HEK293 (cell line): ENCODE data around the gene SRSF9.

Experiments used
- GLI2 ChIP-seq: fragments of 450-650 bp; formaldehyde crosslinking; IDR thresholded peaks from 2 replicates; pipeline ENCODE4; 2017; ENCODE audit warnings: missing biosample characterization, missing genetic modification characterization, low read depth, borderline replicate concordance
- GLI4 ChIP-seq: fragments of 450-650 bp; formaldehyde crosslinking; IDR thresholded peaks from 2 replicates; pipeline ENCODE4 v1.5.1; 2016; ENCODE audit warnings: missing biosample characterization, missing genetic modification characterization
- GLIS1 ChIP-seq: fragments of 450-650 bp; formaldehyde crosslinking; IDR thresholded peaks from 2 replicates; pipeline ENCODE4 v1.5.1; 2016; ENCODE audit warnings: missing biosample characterization, missing genetic modification characterization
- HOXC10 ChIP-seq: sonication (generic); formaldehyde crosslinking; IDR thresholded peaks from 2 replicates; pipeline ENCODE4 v1.8.1; 2023; ENCODE audit warnings: mild to moderate bottlenecking, missing genetic modification reagents
- KLF16 ChIP-seq: fragments of 450-650 bp; formaldehyde crosslinking; IDR thresholded peaks from 2 replicates; pipeline ENCODE4 v1.5.1; 2017; ENCODE audit warnings: missing biosample characterization, missing genetic modification characterization
- MEIS1 ChIP-seq: sonication (generic); formaldehyde crosslinking; IDR thresholded peaks from 2 replicates; pipeline ENCODE4 v1.8.1; 2022; ENCODE audit warnings: missing genetic modification reagents, mild to moderate bottlenecking, borderline replicate concordance
- MZF1 ChIP-seq: fragments of 450-650 bp; formaldehyde crosslinking; IDR thresholded peaks from 2 replicates; pipeline ENCODE4 v1.5.1; 2017; ENCODE audit warnings: missing biosample characterization, missing genetic modification characterization, borderline replicate concordance
- OVOL3 ChIP-seq: fragments of 450-650 bp; formaldehyde crosslinking; IDR thresholded peaks from 2 replicates; pipeline ENCODE4 v1.5.1; 2016; ENCODE audit warnings: missing biosample characterization, missing genetic modification characterization
- REPIN1 ChIP-seq: fragments of 450-650 bp; formaldehyde crosslinking; IDR thresholded peaks from 2 replicates; pipeline ENCODE4 v1.5.1; 2017; ENCODE audit warnings: missing biosample characterization, missing genetic modification characterization, low read depth
- SCRT1 ChIP-seq: fragments of 450-650 bp; formaldehyde crosslinking; IDR thresholded peaks from 2 replicates; pipeline ENCODE4 v1.5.1; 2016; ENCODE audit warnings: missing biosample characterization, missing genetic modification characterization, borderline replicate concordance
- YY2 ChIP-seq: fragments of 450-650 bp; formaldehyde crosslinking; IDR thresholded peaks from 2 replicates; pipeline ENCODE4 v1.5.1; 2016; ENCODE audit warnings: missing biosample characterization, missing genetic modification characterization
- ZNF114 ChIP-seq: fragments of 450-650 bp; formaldehyde crosslinking; IDR thresholded peaks from 2 replicates; pipeline ENCODE4 v1.5.0; 2017; ENCODE audit warnings: missing biosample characterization, missing genetic modification characterization
- ZNF121 ChIP-seq: fragments of 450-650 bp; formaldehyde crosslinking; IDR thresholded peaks from 2 replicates; pipeline ENCODE4 v1.5.1; 2016; ENCODE audit warnings: missing biosample characterization, missing genetic modification characterization
- ZNF214 ChIP-seq: fragments of 450-650 bp; formaldehyde crosslinking; IDR thresholded peaks from 2 replicates; pipeline ENCODE4 v1.5.1; 2017; ENCODE audit warnings: missing biosample characterization, mild to moderate bottlenecking, missing genetic modification characterization, borderline replicate concordance
- ZNF239 ChIP-seq: fragments of 450-650 bp; formaldehyde crosslinking; IDR thresholded peaks from 2 replicates; pipeline ENCODE4 v1.5.1; 2016; ENCODE audit warnings: missing biosample characterization, missing genetic modification characterization
- ZNF37A ChIP-seq: fragments of 450-650 bp; IDR thresholded peaks from 2 replicates; pipeline ENCODE4 v1.5.1; 2018; ENCODE audit warnings: missing biosample characterization, missing genetic modification characterization
- ZNF426 ChIP-seq: fragments of 450-650 bp; formaldehyde crosslinking; IDR thresholded peaks from 2 replicates; pipeline ENCODE4 v1.5.1; 2017; ENCODE audit warnings: missing biosample characterization, missing genetic modification characterization, mild to moderate bottlenecking, inconsistent platforms, moderate library complexity
- ZNF48 ChIP-seq: fragments of 450-650 bp; formaldehyde crosslinking; IDR thresholded peaks from 2 replicates; pipeline ENCODE4 v1.5.1; 2016; ENCODE audit warnings: missing biosample characterization, missing genetic modification characterization
- ZNF514 ChIP-seq: fragments of 450-650 bp; formaldehyde crosslinking; IDR thresholded peaks from 2 replicates; pipeline ENCODE4 v1.5.1; 2016; ENCODE audit warnings: missing biosample characterization, missing genetic modification characterization
- ZNF518A ChIP-seq: fragments of 450-650 bp; formaldehyde crosslinking; conservative IDR thresholded peaks from 2 replicates; pipeline ENCODE4 v1.5.1; 2016; ENCODE audit warnings: low read depth, missing biosample characterization, missing genetic modification characterization
- ZNF548 ChIP-seq: fragments of 450-650 bp; formaldehyde crosslinking; IDR thresholded peaks from 2 replicates; pipeline ENCODE4 v1.5.1; 2016; ENCODE audit warnings: missing biosample characterization, missing genetic modification characterization
- ZNF639 ChIP-seq: fragments of 450-650 bp; formaldehyde crosslinking; IDR thresholded peaks from 2 replicates; pipeline ENCODE4 v1.5.1; 2016; ENCODE audit warnings: missing biosample characterization, missing genetic modification characterization
- ZNF660 ChIP-seq: fragments of 450-650 bp; IDR thresholded peaks from 2 replicates; pipeline ENCODE4 v1.5.1; 2018; ENCODE audit warnings: missing biosample characterization, mild to moderate bottlenecking, missing genetic modification characterization
- ZSCAN16 ChIP-seq: fragments of 450-650 bp; formaldehyde crosslinking; IDR thresholded peaks from 2 replicates; pipeline ENCODE4 v1.5.1; 2016; ENCODE audit warnings: missing biosample characterization, missing genetic modification characterization
- ZSCAN23 ChIP-seq: fragments of 450-650 bp; formaldehyde crosslinking; IDR thresholded peaks from 2 replicates; pipeline ENCODE4 v1.5.1; 2016; ENCODE audit warnings: missing biosample characterization, missing genetic modification characterization
- ZSCAN30 ChIP-seq: fragments of 450-650 bp; IDR thresholded peaks from 2 replicates; pipeline ENCODE4 v1.5.1; 2018; ENCODE audit warnings: missing biosample characterization, mild to moderate bottlenecking, missing genetic modification characterization, moderate library complexity
- TF ChIP-seq, protein P1 (sequence below): fragments of 450-650 bp; formaldehyde crosslinking; IDR thresholded peaks from 2 replicates; pipeline ENCODE4 v1.5.1; 2016; ENCODE audit warnings: missing biosample characterization, missing genetic modification characterization
- TF ChIP-seq, protein P2 (sequence below): fragments of 450-650 bp; formaldehyde crosslinking; conservative IDR thresholded peaks from 2 replicates; pipeline ENCODE4 v1.5.1; 2016; ENCODE audit warnings: low read depth, missing biosample characterization, missing genetic modification characterization

The SRSF9 gene

DNA sequence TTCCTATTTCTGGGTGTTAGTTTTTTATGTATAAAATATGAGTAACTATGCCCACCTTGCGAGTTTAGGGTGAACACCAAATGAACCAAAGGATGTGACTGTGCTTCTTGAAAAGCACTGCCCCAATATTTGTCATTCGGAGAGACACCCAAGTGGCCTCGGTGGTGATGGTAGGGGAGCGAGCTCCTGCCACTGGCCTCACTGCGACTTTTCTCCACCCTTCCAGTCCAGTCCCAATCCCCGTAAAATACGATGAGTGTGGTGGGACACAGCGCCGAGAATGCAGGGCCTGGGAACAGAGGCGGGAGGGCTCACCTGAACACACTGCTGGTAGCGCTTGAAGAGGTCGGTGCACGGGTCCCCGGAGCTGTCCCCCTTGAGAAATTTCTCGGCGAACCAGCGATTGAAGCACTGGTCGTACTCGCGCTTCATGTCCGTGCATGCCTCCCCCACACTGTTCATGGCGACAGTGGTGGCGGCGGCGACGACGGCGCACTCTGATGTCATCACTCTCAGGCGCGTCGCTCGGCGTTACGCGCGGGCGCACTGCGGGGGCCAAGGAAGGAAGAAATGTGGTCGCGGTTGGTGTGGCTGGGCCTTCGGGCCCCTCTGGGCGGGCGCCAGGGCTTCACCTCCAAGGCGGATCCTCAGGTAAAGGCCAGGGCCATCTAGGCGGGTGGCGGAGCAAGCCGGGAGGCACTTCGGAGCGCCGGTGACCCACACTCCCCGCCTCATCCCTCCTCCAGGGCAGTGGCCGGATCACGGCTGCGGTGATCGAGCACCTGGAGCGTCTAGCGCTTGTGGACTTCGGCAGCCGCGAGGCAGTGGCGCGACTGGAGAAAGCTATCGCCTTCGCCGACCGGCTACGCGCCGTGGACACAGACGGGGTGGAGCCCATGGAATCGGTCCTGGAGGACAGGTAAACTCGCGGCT is 23.4 kb downstream of the SRSF9 start, which contains the start of the genes GATC and TRIAP1 (continued):
- peak; percentile 73; the same call in 1 of the 2 replicates for TF ChIP-seq ZSCAN16 (tag by site-specific recombination)
- peak; percentile 98 for TF ChIP-seq YY2 (tag by site-specific recombination)
- no peak; the same call in 1 of the 2 replicates for TF ChIP-seq MEIS1
- TF ChIP-seq HOXC10: peak; percentile 89; the same call in 1 of the 2 replicates
- TF ChIP-seq GLI4 (tag by site-specific recombination): 0 out of 2 replicates have a peak, but pooled peaks have one; percentile 42
- TF ChIP-seq ZNF239 (tag by site-specific recombination): no peak
- peak; percentile 92 for TF ChIP-seq ZNF660
- TF ChIP-seq ZNF214: no peak
- TF ChIP-seq ZNF37A: no peak
- peak; percentile 90; the same call in 1 of the 2 replicates for TF ChIP-seq ZSCAN23 (tag by site-specific recombination)
- TF ChIP-seq REPIN1 (tag by site-specific recombination): peak; percentile 55; the same call in 1 of the 2 replicates
- peak; percentile 72 for TF ChIP-seq KLF16
- 0 out of 2 replicates have a peak, but pooled peaks have one; percentile 18 for TF ChIP-seq OVOL3
- TF ChIP-seq ZNF48 (tag by site-specific recombination): no peak
- TF ChIP-seq GLI2 (tag by site-specific recombination): no peak
- peak; percentile 97 for TF ChIP-seq ZNF639 (tag by site-specific recombination)
- no peak for TF ChIP-seq ZNF426 (tag by site-specific recombination)
- TF ChIP-seq SCRT1 (tag by site-specific recombination): no peak
- TF ChIP-seq GLIS1 (tag by site-specific recombination): peak; percentile 98
- TF ChIP-seq, protein P1, sequence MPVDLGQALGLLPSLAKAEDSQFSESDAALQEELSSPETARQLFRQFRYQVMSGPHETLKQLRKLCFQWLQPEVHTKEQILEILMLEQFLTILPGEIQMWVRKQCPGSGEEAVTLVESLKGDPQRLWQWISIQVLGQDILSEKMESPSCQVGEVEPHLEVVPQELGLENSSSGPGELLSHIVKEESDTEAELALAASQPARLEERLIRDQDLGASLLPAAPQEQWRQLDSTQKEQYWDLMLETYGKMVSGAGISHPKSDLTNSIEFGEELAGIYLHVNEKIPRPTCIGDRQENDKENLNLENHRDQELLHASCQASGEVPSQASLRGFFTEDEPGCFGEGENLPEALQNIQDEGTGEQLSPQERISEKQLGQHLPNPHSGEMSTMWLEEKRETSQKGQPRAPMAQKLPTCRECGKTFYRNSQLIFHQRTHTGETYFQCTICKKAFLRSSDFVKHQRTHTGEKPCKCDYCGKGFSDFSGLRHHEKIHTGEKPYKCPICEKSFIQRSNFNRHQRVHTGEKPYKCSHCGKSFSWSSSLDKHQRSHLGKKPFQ (tag by site-specific recombination): peak; percentile 63; the same call in 1 of the 2 replicates
- TF ChIP-seq, protein P2, sequence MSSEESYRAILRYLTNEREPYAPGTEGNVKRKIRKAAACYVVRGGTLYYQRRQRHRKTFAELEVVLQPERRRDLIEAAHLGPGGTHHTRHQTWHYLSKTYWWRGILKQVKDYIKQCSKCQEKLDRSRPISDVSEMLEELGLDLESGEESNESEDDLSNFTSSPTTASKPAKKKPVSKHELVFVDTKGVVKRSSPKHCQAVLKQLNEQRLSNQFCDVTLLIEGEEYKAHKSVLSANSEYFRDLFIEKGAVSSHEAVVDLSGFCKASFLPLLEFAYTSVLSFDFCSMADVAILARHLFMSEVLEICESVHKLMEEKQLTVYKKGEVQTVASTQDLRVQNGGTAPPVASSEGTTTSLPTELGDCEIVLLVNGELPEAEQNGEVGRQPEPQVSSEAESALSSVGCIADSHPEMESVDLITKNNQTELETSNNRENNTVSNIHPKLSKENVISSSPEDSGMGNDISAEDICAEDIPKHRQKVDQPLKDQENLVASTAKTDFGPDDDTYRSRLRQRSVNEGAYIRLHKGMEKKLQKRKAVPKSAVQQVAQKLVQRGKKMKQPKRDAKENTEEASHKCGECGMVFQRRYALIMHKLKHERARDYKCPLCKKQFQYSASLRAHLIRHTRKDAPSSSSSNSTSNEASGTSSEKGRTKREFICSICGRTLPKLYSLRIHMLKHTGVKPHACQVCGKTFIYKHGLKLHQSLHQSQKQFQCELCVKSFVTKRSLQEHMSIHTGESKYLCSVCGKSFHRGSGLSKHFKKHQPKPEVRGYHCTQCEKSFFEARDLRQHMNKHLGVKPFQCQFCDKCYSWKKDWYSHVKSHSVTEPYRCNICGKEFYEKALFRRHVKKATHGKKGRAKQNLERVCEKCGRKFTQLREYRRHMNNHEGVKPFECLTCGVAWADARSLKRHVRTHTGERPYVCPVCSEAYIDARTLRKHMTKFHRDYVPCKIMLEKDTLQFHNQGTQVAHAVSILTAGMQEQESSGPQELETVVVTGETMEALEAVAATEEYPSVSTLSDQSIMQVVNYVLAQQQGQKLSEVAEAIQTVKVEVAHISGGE (tag by site-specific recombination): peak; percentile 43; the same call in 1 of the 2 replicates
- no peak for TF ChIP-seq ZNF548 (tag by site-specific recombination)
- TF ChIP-seq MZF1 (tag by site-specific recombination): peak; percentile 58; the same call in 1 of the 2 replicates
- TF ChIP-seq ZNF114 (tag by site-specific recombination): no peak
- TF ChIP-seq ZSCAN30 (tag by site-specific recombination): peak; percentile 98
- peak; percentile 72; the same call in 1 of the 2 replicates for TF ChIP-seq ZNF121 (tag by site-specific recombination)
- TF ChIP-seq ZNF514 (tag by site-specific recombination): no peak
- TF ChIP-seq ZNF518A (tag by site-specific recombination): no peak
